IPS-15b (cell line): ENCODE results near the gene ASB2.

ENCODE experiments used
- H3K27me3 ChIP-seq: one replicate; pipeline ENCODE4 v1.6.1; 2013; ENCODE audit warnings: low read length; ENCODE audit not compliant: control insufficient read depth, insufficient read depth
- H3K36me3 ChIP-seq: one replicate; pipeline ENCODE4 v1.6.1; 2013; ENCODE audit warnings: low read length; ENCODE audit not compliant: control insufficient read depth, insufficient read depth
- H3K4me1 ChIP-seq: one replicate; pipeline ENCODE4 v1.6.1; 2013; ENCODE audit warnings: mild to moderate bottlenecking, low read length; ENCODE audit not compliant: control insufficient read depth, insufficient read depth
- H3K4me3 ChIP-seq: one replicate; pipeline ENCODE4 v1.5.1; 2013; ENCODE audit warnings: low read depth, low read length
- H3K9ac ChIP-seq: one replicate; pipeline ENCODE4 v1.6.1; 2013; ENCODE audit warnings: low read depth, mild to moderate bottlenecking, low read length
- H3K9me3 ChIP-seq: one replicate; pipeline ENCODE4 v1.6.1; 2013; ENCODE audit warnings: mild to moderate bottlenecking, low read length; ENCODE audit not compliant: control insufficient read depth, insufficient read depth

ASB2 gene

DNA sequence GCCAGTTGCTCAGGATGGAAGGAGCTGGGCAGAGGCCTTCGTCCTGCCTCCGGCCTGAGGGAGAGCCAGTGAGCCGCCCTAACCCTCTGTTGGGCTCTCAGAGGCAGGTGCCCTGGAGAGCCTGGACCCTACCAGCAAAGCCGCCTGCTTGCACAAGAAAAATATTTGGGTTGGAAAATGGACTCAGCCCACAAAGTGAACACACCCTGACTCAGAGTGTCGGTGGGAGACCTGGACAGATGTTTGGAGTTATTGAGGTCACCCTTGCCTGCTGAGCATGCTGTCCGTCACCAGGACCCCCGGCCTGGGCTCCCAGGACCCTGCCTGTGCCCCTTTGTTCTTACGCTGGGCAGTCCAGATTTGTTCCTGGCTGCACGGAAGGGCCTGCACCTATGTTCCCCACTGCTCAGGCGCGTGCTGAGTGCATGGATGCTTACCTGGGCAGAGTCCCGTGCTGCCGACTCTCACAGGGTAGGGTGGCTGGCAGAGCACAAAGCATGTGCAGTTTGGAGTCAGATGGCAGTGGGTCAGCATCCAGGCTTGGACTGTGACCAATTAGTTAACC lies 26.8 kb downstream of the ASB2 start:
- Histone ChIP-seq H3K9ac (no peak overlapping the region), H3K36me3 (no peaks in the 10 kb centered on the region), H3K9me3 (no peaks in the 10 kb centered on the region), H3K4me3 (no peak overlapping the region), H3K27me3 (no peaks in the 10 kb centered on the region), H3K4me1 (peaks cover 2% of the 10 kb centered on the region)

DNA sequence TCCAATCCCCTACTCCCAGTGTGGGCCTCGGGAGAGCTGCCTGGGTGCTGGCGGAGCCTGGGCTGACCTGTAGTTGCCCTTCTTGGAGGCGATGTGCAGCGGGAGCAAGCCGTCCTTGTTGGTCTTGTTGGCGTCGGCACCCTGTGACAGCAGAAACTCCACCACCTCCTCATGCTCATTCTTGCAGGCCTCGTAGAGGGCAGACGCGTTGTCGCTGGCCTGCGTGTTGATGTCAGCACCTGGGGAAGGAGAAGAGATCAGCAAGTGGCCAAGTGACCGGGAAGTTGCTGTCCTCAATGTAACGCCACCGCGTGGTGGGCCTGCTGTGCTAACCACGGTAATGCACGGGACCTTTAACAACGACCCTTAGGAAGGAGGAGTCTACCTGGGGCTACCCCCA lies 29.1 kb downstream of the ASB2 start:
- H3K4me1 ChIP-seq, result no peaks in the 10 kb centered on the region
- H3K27me3 ChIP-seq, result no peaks in the 10 kb centered on the region
- H3K36me3 ChIP-seq, result no peaks in the 10 kb centered on the region
- no peak overlapping the region for H3K4me3 ChIP-seq
- H3K9ac ChIP-seq, result no peak overlapping the region
- no peaks in the 10 kb centered on the region for H3K9me3 ChIP-seq

DNA sequence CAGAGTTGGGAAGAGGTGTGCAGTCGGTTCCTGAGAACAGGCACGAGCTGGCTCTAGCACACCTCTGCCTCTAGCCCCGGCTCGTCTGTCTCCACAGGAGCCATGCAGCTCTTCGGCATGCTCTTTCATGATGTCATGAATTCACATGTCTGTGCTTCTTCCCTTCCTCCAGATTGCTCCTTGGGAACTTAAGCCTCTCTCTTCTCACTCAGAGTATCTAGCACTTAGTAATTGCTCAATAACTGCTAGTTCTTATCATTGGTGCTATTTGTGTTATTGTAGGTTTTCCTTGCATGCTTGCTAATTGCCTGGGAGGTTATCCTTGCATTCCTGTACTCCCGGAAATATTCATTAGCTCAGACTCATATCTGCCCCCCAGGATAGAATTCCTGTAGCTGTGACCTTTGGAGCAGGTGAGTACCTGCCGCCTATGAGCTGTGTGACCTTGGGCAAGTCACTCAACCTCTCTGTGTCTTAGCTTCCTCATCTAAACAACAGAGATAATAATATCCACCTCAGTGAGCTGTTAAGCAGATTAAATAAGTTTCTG lies 29.8 kb downstream of the ASB2 start:
- Histone ChIP-seq H3K4me3 (no peak overlapping the region), H3K9me3 (no peaks in the 10 kb centered on the region), H3K9ac (no peak overlapping the region), H3K27me3 (no peaks in the 10 kb centered on the region), H3K4me1 (no peaks in the 10 kb centered on the region), H3K36me3 (no peaks in the 10 kb centered on the region)

DNA sequence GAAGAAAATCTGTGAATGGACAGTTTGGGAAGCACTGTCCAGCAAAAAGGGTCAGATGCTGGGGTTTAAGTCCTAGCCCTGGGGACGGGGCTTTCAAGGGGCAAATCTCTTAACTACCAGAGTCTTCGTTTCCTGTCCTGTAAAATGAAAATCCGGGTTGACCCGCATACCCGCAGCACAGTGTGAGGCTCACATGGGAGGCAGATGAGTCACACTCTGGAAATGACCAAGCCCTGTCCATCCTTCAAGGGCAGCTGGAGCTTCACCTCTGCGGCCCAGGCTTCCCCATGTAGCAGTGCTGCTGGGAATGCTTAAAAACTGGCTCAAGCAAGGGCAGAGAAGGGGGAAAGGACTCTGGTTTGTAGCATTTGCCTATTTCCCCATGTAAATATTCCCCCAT lies 30.3 kb downstream of the ASB2 start:
- Histone ChIP-seq H3K9ac (no peak overlapping the region), H3K27me3 (no peaks in the 10 kb centered on the region), H3K36me3 (no peaks in the 10 kb centered on the region), H3K9me3 (no peaks in the 10 kb centered on the region), H3K4me3 (no peak overlapping the region), H3K4me1 (no peaks in the 10 kb centered on the region)

DNA sequence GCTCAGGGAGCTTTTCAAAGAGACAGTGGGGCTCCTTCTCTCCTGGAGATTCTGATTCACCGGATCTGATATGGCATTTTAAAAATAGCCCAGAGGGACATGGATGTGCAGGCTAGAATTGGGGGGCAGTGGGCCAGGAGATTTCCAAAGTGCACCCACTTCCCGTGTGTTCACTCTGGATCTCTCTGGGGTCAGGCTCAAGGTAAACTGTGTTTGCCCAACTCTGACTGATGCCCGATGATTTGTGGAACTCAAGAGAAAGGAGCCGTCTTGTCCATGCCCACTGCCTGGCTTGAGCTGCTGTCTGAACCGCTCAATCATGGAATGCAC lies 31.3 kb downstream of the ASB2 start:
- no peak overlapping the region for H3K4me3 ChIP-seq
- H3K9ac ChIP-seq, result no peak overlapping the region
- H3K27me3 ChIP-seq, result peaks cover under 1% of the 10 kb centered on the region
- no peaks in the 10 kb centered on the region for H3K36me3 ChIP-seq
- H3K4me1 ChIP-seq, result no peaks in the 10 kb centered on the region
- H3K9me3 ChIP-seq, result no peaks in the 10 kb centered on the region

DNA sequence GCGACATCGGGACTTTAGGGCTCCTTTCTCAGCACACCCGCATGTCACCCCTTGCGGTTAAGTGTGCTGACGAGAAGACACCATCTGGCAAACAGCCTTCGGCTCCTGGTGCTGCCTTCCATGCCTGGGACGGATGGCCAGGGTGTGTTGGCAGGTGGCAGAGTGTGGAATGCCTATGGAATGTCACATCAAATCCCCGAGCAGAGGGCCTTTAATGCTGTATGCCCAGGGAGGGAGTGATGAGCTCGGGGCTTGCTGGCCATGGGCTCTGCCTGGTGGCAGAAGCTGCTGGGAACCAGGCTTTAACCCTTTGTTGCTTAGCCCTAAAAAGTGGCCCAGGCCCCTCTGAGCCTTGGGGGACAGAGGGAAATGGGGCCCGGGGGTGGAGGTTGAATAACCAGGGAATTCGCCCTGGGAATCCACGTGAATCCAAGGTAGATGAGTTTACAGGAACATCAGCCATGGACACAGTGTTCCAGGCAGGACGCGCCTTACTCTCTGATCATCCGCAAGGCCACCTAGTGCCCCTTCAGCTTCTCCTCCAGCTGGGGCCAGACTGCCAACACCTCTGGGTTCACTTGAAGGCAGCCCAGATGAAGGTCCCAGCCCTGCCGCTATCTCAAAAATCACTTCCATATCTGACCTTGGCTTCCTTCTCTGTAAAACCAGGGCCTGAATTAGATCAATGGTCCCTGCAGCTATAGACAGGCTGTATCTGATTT lies 31.9 kb downstream of the ASB2 start:
- H3K4me1 ChIP-seq, result no peaks in the 10 kb centered on the region
- no peaks in the 10 kb centered on the region for H3K9me3 ChIP-seq

DNA sequence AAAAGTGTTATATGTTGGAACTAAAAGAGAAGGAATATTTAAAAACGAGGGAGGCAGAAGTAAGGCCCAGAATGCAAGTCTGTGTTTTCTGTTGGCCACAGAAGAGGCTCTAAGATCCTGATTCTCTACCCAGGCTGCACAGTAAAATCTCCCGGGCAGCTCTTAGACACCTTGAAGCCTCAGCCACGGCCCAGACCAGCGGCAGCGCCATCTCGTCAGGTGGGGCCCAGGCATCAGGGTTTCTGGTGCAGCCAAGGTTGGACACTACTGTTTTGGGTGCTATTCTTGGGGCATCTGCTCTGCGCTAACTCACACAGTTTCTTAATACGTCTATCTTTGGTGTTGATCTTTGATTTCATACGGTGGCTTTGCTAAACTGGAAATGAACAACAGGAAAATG lies 32.4 kb downstream of the ASB2 start:
- no peak overlapping the region for H3K9ac ChIP-seq
- H3K9me3 ChIP-seq, result no peaks in the 10 kb centered on the region
- no peaks in the 10 kb centered on the region for H3K4me1 ChIP-seq
- peaks cover 7% of the 10 kb centered on the region for H3K27me3 ChIP-seq
- no peak overlapping the region for H3K4me3 ChIP-seq
- H3K36me3 ChIP-seq, result no peaks in the 10 kb centered on the region

More for the DNA sequence above, 31.9 kb downstream of the ASB2 start:
- Histone ChIP-seq H3K4me3 (no peak overlapping the region), H3K36me3 (no peaks in the 10 kb centered on the region), H3K9ac (no peak overlapping the region), H3K27me3 (peaks cover 3% of the 10 kb centered on the region)

DNA sequence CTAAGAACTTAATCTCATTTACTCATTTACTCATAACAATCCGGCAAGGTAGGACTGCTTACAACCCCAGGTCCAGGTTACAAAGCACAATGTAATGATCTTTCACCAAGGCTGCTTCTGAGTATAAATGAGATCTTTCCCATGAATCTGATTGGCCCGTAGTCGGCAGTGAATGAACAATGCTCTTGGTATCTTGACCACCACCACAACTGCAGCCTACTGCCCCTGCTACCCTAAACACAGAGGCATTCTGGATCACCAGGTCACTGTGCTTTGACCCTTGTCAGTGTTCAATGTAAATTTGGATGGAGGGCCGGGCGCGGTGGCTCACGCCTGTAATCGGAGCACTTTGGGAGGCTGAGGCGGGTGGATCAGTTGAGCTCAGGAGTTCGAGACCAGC lies 33.3 kb downstream of the ASB2 start:
- no peak overlapping the region for H3K9ac ChIP-seq
- no peaks in the 10 kb centered on the region for H3K9me3 ChIP-seq
- no peaks in the 10 kb centered on the region for H3K4me1 ChIP-seq
- H3K36me3 ChIP-seq, result no peaks in the 10 kb centered on the region
- peaks cover 13% of the 10 kb centered on the region for H3K27me3 ChIP-seq
- H3K4me3 ChIP-seq, result no peak overlapping the region

DNA sequence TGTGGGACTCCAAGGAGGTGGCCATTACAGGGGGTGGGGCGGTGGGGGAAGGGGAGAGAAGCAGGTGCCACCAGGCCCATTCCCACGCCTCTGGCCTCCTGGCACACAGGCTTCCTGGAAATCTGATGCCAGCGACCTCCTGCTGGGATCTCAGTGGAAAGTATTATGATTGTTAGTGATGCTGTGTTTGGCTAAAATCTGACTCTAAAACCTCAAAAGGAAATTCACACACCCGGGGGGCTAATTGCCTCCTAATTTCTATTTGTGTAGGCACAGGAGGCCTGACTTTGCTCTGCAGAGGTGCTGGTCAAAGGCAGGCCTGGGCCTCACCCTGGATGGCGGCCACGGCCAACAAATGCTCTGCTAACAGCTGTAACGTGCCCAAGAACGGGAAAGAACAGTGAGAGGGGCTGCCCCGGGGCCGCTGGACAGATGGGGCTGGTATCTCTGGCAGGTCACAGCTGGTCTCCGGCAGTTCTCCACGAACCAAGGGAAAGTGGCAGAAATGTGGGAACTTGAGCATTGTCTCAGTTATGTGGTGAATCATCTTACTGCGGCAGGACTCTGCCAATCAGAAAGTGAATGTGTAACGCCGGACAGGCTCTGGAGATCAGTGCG lies 35.0 kb downstream of the ASB2 start:
- H3K27me3 ChIP-seq, result peaks cover 21% of the 10 kb centered on the region
- H3K9ac ChIP-seq, result no peak overlapping the region
- no peaks in the 10 kb centered on the region for H3K4me1 ChIP-seq
- no peaks in the 10 kb centered on the region for H3K9me3 ChIP-seq
- H3K4me3 ChIP-seq, result no peak overlapping the region
- H3K36me3 ChIP-seq, result no peaks in the 10 kb centered on the region

DNA sequence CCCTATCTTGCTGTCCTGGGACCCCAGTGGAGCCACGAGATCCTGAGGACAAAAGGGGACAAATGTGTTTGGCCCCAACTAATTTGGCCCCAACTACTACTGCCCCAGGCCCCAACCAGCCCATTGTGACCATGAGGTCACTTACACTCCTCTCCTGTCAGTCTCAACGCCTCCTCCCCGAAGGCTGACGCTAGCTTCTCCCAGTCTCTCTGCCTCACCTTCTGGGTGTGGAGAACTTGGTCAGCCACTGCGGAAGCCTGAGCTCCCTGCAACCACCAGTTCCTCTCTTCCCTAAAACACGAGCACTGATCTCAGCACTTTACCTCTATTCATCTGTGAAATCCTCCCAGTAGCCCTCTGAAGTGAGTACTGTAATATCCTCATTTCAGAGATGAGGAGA lies 35.9 kb downstream of the ASB2 start:
- Histone ChIP-seq H3K9ac (no peak overlapping the region), H3K27me3 (peaks cover 21% of the 10 kb centered on the region), H3K4me3 (no peak overlapping the region), H3K4me1 (no peaks in the 10 kb centered on the region), H3K36me3 (no peaks in the 10 kb centered on the region), H3K9me3 (no peaks in the 10 kb centered on the region)

DNA sequence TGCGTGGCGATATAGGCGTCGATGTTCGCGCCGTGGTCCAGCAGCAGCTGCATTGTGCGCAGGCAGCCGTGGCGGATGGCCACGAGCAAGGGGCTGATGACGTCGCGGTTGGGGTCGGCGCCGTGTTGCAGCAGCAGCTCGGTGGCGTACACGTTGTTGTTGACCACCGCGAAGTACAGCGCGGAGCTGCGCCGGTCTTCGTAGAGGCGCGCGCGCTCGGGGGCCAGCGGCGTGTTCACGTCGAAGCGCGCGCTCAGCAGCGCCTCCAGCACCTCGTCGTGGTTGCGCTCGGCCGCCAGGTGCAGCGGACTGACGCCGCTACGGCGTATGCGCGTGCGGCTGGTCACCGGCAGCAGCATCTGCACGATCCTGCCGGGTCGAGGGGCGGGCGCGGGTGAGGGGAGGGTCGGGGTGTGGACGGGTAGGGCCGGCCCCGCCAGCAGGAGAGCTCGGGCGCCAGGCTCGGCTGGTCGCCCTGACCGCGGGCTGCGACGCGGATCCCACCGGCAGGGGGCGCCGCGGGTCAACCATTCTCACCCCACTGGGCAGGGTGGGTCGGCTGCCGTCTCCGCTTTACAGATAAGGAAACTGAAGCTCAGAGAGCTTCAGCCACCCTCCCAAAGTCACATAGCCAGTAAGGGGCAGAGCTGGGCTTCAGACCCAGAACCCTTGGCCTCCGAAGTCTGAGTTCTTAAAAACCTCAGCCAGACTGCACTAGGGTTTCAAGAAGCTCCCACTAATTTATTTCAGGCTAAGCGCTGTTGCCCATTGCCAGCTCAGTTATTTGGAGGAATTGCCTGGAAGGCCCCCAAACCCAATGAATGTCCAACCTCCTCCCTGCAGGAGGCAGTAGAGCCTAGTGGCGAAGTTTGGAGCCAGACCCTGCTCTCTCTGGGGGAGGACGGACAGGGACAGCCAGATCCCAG lies 36.8 kb downstream of the ASB2 start:
- peak overlapping the region; percentile 60 for H3K4me3 ChIP-seq
- no peak overlapping the region for H3K9ac ChIP-seq
- no peaks in the 10 kb centered on the region for H3K36me3 ChIP-seq
- H3K9me3 ChIP-seq, result no peaks in the 10 kb centered on the region
- H3K27me3 ChIP-seq, result peaks cover 21% of the 10 kb centered on the region
- no peaks in the 10 kb centered on the region for H3K4me1 ChIP-seq
